ENCODE results near the gene LRRC75B.
"Not testable (repeated sequence)": the region's sequence is repeated elsewhere in the genome, so short reads cannot be mapped to it uniquely, and the experiment has no call there.

Gene LRRC75B

DNA sequence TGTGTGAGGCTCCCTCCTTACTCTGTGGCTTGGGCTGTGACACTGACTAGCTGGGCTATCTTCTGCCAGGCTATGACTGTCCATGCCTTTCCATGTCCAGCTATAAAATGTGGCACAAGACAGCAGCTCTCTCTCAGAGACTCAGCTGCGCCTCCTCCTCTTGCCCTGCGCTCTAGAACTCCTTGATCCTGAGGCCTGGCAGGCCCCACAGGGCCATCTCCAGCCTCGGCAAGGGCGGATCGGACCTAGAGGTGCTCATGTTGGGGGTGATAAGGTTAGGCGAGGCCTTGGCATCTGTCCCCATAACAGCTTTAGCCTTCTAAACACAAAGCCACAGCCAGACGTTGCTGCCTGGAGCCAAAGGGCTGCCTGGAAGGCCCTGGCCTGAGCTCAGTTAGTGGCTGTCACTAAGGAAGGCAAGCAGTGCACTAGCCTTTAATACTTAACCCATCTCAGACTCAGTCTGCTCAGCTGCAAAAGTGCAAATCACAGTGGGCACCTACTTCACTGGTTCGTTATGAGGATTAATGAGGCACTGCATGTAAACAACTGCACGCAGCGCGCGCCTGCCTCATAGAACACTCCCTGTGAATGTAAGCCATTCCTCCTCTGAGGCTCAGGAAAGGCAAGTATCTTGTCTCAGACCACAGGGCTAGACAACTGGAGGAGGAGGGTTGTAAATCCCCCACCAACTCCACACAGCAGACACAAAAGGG, 39.1 kb downstream of the LRRC75B start:
- DNase-seq (ENCODE audit: low spot score), result no peak

DNA sequence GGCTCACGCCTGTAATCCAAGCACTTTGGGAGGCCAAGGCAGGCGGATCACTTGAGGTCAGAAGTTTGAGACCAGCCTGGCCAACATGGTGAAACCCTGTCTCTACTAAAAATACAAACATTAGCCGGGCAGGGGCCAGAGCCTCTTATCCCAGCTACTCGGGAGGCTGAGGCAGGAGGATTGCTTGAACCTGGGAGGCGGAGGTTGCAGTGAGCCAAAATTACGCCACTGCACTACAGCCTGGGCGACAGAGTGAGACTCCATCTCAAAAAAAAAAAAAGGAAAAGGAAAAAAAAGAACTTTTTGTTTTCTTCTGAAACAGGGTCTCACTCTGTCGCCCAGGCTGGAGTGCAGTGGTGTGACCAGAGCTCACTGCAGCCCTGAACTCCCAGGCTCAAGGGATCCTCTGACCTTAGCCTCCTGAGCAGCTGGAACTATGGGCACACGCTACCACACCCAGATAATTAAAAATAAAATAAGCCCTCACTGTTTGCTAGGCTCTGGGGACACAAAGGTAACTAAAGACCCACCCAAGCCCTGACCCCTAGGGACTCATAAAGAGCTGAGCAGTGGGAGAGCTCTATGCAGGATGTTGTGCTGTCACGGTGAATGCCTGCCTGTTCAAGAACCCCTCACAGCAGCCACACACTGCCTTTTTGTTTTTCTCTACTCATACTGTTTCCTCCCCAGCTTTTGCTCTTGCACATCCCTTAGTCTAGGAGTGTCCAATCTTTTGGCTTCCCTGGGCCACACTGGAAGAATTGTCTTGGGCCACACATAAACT, 40.2 kb downstream of the LRRC75B start:
- DNase-seq (ENCODE audit: low spot score), result not testable (repeated sequence)

DNA sequence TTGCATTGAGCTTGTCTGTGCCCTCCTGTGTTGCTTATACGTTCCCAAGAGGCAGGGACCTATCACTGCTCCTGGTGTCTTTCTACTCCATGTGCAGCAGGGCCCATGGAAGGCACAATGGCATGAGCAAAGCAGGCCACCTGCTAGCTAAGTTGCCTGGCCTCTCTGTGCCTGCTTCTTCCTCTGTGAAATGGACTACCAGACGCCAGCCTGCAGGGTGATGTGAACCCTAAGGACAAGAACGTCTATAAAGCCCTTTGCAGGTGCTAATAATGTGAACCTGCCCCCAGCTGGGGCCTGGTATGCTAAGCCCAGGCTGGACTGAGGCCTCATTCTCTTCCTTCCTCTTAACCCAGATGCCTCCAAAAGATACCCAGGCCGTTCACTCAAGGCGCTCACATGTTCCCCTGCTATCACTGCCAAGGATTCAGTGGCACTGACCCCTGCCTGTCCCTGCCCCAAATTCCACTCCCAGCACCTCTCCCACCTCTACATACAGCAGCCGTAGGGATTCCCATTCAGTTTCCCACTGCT, 41.9 kb downstream of the LRRC75B start:
- DNase-seq (ENCODE audit: low spot score), result no peak

DNA sequence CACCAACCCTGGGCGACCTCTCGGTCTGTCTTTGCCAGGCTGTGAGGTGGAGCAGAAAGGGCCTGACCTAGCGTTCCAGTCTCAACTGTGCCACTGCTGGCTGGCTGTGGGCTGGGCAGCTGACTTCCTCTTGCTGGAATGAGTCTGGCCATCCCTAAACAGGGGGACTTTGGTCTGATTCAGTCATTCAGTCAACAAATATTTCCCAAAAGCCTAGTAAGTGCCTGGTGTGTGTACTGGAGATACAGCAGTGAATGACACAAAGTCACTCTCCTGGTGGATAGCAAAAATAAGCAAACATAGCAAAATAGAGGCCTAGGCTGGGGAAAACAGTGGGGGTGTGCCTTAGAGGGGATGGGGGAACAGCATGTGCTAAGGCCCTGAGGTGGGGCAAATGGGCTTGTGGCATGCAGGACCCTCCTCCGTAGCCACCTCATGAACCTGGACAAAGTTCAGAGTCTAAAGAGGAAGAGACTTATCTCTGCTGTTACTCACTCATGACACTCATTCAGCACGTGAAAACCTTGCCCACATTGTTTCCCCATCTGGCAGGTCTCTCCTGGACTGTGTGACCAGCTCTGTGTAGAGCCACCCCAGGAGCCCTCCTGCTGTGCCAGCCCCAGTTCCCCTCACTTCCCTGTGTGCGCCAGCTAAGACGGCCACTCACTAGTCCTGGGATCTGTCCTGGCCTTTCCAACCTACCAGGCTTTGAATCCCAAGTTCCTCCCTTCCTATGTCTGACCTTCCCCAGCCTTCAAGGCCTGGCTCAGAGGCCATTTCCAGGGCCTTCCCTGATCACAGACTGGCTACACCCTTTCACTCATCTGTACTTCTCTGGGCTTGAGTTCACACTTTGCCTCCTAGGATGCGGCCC, 42.6 kb downstream of the LRRC75B start:
- no peak for DNase-seq (ENCODE audit: low spot score)

DNA sequence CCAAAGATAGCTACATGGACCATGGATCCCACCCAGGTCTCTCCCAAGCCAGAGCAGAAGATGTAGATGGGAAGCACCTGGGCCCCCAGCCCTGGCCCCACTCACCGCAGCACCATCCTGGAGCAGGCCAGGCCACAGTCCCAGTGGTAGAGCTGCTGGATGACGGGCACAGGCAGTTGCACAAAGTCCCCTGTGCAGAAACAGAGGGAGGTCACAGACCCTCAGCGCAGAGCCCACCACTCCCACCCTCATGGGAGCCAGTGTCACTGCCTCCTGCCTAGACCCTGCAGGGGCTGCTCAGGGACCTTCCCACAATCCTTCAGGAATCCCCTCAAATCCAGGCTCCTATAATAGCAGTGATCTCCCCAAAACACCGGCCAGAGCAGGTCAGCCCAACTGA, 44.1 kb downstream of the LRRC75B start:
- no peak for DNase-seq (ENCODE audit: low spot score)

DNA sequence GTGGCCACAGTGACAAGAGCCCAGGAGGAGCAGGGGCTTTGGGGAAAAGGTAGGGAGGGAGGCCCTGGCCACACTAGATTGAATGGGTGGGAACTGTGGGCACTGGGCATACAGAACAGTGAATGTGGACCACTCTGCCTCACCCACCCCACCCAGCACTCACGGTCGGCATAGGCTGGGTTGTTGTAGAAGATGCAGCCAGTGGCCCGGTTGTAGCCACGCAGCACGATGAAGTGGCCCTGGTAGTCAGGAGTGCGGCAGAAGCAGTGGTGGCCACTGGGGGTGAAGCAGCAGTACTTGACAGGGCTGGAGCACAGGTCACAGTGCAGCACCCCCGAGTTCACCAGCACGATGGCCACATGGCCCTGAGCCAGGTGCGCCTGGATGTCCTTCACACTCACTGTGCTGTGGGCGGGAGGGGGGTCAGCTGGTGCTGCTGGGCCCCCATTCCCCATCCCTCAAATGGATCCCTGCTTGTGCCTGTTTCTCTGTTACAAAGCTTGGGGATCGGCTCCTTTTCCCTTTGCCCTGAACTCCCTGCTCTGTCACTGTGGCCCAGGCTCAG, 49.1 kb downstream of the LRRC75B start:
- DNase-seq (ENCODE audit: low spot score), result no peak

DNA sequence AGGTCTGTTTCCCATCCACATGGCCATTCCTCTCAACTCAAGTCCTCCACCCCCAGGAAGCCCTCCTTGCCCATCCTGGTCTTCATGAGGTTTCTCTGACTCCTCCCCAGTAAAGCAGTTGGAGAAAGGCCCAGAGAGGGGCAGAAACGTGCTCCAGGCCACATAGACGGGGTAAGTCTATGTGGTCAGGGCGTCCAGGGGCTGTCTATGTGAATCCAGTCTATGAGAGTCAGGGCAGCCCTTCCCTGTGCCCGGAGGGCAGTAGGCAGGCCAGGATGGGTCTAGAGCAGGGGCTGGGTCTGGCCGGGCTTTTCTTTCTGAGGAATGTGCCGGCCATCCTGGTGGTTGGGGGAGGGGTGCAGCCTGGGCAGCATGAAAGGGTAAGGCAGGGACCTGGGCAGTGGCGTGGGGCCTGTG, 49.7 kb downstream of the LRRC75B start:
- no peak for DNase-seq (ENCODE audit: low spot score)

DNA sequence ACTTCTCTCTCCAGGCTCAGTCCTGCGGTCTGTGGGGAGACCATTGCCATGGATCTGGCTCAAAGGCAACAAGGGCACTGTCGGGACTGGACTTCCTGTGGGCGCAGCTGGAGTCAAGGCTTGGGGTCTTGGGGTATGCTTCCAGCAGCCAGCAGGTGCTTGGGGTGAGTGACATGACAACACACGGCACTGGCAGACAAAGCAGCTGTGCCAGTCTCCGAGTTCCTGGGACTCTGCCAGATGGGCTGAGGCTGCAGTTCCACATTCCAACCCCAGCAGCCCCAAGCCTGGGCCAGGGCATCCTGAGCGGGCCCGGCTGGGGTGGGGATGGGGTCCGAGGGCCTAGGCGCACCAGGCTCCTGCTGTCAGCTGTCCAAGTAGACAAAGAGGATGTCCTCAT, 50.2 kb downstream of the LRRC75B start:
- DNase-seq (ENCODE audit: low spot score), result no peak

DNA sequence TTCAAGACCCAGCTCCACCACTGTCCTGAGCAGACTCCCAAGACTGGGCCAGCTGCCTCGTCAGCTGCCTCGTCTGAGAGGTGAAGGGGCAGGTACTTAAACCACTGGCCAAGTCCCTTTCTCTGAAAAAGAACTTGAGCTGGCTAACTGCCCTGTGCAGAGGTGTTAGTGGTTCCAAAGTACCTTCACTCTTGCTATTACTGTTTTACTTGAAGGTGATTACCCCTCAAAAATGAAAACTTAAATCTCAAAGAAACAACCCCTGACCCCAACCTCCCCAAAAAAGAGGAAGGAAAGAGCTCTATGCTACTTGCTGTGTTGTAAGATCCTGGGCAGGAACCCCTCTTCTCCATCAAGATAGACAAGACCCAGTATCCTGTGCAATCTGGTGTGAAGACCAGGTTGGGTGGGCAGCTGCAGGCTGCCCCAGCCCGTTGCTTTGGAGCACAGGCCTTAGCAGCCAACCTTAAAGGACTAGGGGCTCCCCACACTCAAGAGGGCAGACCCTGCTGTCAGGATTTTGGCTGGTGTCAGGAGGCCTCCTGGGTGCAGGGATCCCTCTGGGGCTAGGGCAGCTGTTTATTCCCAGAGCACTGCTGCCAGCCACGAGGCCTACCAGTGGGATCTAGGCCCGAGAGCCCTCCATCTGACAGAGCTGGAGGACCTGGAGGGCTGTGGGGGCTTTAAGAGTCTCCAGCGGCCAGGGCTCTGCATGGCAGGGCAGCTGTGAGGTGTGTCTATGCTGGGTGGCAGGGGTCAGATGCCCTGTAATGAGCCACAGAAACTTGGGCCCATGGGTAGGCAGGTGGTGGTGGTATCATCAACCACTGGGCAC, 51.0 kb downstream of the LRRC75B start:
- no peak for DNase-seq (ENCODE audit: low spot score)

DNA sequence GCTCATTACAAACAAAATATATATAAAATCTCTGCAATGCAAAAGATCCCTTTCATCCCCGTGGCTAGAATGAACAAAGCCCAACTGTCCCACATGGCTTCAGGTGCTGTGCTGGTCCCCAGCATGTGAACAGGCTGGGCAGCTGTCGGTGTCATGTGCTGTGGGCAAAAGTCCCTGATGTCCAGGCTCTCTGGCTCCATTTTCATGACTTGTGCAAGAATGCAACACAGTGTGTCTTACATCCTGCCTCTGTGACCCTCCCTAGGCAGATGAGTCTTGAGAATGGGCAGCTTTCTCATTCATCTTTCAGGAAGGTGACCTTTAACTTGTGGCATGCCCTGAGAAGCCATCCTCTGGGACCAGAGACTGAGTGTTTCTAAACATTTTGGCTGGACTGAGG, 52.4 kb downstream of the LRRC75B start:
- DNase-seq (ENCODE audit: low spot score), result no peak

DNA sequence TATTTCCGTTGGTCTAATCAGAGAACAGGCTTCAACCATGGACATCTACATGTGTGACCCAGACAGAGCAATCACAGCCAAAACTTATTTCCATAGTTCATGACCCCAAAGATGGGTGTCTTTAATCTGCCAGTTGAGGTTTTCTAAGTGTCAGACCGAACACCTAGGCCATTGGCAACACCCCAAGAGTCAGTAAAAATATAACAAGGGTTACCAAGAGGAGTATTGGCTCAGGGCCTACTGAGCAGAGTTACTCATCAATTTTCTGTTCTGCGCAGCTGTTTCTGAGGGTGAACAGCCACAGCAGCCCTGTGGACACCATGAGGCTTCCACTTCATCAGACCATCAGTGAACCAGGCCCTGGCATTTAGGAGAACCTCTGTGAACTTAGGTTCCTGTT, 56.8 kb downstream of the LRRC75B start:
- DNase-seq (ENCODE audit: low spot score), result no peak
